Astrocyte (in vitro differentiated cells and primary cell): ENCODE measurements around the gene ANKRD63.

ENCODE experiments used
- CTCF ChIP-seq: IDR thresholded peaks from 2 replicates; pipeline ENCODE4 v1.5.1; 2011; ENCODE audit warnings: low read depth, mild to moderate bottlenecking, inconsistent platforms, low read length, moderate library complexity; ENCODE audit not compliant: insufficient read depth
- EZH2 ChIP-seq: IDR thresholded peaks from 2 replicates; pipeline ENCODE4 v1.6.1; 2012; ENCODE audit warnings: mild to moderate bottlenecking, low read length, inconsistent platforms; ENCODE audit not compliant: insufficient read depth

DNA sequence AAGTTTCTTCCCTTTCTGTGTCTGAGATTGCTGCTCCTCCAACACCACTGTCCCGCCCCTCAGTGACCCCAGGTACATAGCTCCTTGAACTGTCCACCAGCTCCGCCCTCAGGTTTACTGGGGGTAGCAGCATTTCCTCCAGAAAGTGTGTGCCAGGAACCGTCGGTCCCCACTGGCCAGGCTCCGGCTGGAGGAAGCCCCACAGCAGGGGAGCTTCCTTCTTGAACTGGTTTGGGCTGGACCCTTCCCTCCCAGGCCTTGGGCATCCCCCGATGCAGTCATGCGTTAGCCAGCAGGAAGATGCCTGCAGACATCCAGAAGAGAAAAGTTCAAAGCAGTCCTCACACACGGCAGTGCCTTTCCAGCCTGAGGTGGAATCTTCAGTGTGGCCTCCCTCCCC, 24.3 kb downstream of the ANKRD63 start:
- TF ChIP-seq CTCF: no peak
- TF ChIP-seq EZH2: no peak
